ENCODE measurements around the gene PLEKHB2.
"Not testable (repeated sequence)": the region's sequence is repeated elsewhere in the genome, so short reads cannot be mapped to it uniquely, and the experiment has no call there.

Gene PLEKHB2

DNA sequence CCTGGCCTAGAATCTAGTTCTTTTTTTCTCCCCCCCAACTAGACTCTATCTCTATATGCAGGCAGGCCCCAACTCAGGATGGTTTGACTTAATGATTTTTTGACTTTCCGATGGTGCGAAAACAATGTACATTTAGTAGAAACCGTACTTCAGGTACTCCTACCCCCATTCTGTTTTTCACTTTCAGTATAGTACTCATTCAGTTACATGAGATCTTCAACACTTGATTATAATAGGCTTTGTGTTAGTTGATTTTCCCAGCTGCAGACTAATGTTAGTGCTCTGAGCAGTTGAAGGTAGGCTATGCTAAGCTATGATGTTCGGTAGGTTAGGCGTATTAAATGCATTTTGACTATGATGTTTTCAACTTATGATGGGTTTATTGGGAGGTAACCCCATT lies 37.7 kb downstream of the PLEKHB2 start:
- in situ Hi-C loops (cut with HindIII; ENCODE audit: low sequenced_read_pairs), result no loop called here

DNA sequence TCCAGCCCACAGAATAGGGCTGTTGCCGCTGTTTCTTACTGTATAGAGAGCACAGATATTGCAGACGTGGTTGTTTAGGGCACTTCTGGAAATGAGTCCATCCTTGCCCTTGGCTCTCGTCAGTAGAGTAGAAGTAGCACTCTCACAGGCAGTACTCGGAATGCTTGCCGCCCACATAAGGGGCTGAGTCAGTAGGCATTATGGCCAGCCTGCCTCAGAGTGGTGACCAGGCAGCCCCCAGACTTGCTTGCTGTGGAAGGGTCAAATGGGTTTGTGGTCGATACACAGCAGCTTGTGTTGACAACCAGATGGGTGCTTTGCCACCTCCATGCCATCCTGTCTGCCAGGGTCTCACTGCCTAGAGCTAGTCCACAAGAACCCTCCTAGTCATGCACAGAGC lies 38.7 kb downstream of the PLEKHB2 start:
- in situ Hi-C loops (cut with HindIII; ENCODE audit: low sequenced_read_pairs), result no loop called here

DNA sequence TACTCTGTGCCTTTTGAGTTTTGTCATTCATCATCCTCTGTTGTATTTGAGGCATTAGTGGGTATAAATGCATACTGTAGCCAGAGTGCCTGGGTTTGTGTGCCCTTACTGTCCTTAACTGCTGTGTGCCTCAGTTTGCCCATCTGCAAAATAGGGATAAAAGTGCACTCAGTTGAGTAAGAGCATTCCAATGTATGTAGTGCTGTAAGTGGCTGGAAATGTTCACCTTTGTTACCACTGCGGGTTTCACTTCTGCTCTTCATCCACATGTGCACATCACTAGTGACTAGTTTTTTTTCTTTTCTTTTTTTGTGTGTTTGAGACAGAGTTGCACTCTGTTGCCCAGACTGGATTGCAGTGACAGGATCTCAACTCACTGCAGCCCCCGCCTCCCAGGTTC lies 39.9 kb downstream of the PLEKHB2 start:
- in situ Hi-C loops (cut with HindIII; ENCODE audit: low sequenced_read_pairs), result no loop called here

DNA sequence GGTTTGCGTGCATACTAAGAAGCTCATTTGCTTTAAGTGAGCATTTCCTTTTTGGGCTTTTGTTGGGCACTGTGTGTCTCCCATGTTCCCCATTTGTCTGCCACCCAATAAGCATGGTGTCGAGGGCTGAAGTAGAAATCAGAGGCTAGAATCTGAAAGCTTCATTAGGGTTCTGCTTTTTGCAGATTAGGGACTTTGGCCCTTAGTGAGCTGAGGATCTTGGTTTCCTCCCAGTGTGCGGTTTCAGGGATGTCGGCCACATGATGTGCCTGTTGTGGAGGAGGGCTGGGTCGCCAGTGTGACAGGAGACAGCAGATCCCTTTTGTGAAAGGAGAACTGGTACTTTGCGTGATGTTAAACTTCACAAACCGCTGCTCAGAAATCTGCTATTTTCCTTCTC lies 41.1 kb downstream of the PLEKHB2 start:
- in situ Hi-C loops (cut with HindIII; ENCODE audit: low sequenced_read_pairs), result no loop called here

GRCh38 chr2:131146749-131147148 lies 41.6 kb downstream of the PLEKHB2 start:
- in situ Hi-C loops (cut with HindIII; ENCODE audit: low sequenced_read_pairs), result no loop called here

DNA sequence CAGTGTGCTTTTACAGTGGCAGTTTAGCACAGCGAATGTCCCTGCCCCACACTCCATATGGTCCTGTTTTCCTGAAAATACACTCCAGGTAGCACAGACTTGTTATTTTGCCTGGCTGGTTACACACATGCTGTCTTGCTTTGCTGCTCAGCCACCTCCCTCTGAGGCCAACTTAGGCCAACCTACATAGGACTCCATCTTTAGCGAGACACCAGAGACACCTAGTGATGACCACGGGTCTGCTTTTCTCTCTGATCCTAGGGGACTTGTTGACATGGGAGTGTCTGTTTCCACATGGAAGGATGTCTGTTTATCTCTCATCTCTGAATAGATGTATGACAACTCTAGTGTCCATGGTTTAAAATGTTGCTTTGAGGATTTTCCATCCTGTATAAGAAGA lies 43.3 kb downstream of the PLEKHB2 start:
- in situ Hi-C loops (cut with HindIII; ENCODE audit: low sequenced_read_pairs), result no loop called here

GRCh38 chr2:131150109-131150508 lies 45.0 kb downstream of the PLEKHB2 start:
- in situ Hi-C loops (cut with HindIII; ENCODE audit: low sequenced_read_pairs), result not testable (repeated sequence)

DNA sequence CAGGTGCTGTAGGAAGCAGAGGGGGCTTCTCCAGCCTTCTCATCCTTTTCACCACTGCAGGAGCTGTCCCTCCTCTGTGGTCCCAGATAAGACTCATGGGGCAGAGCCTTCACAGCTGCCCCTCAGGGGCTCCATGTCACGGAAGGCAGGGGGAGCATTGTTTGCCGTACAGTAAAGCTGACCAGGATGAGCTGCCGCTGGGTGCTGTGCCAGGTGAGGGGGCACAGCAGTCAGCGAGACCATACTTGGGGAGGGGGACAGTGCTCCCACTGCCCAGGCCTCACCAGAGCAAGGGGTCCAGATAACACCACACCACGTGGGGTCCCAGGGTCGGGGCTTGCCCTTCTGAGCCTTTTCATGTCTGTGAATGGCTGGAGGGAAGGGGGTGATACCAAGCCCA lies 46.3 kb downstream of the PLEKHB2 start:
- in situ Hi-C loops (cut with HindIII; ENCODE audit: low sequenced_read_pairs), result no loop called here

DNA sequence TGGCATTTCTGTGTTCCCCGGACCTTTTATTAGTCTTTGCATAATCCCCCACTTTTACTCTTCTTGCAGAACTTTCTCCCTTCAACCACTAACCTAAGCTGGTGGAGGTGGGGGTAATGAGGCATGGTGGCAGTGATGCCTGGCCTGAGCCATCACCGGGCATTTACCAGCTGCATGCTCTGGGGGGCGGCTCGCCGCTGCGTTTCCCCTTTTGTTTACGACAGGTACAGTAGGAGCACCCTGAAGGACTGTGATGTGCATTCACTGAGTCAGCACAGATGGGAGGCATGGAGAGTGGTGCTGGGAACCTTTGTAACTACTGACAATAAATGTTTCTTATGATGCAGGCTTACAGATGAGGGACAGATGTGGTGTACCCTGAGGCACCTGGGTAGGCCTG lies 46.9 kb downstream of the PLEKHB2 start:
- in situ Hi-C loops (cut with HindIII; ENCODE audit: low sequenced_read_pairs), result no loop called here

GRCh38 chr2:131153529-131153928 lies 48.4 kb downstream of the PLEKHB2 start:
- in situ Hi-C loops (cut with HindIII; ENCODE audit: low sequenced_read_pairs), result no loop called here

- in situ Hi-C loops (cut with HindIII; ENCODE audit: low sequenced_read_pairs), result no loop called here
These were observed 49.0 kb downstream of the PLEKHB2 start for GRCh38 chr2:131154071-131154531.

DNA sequence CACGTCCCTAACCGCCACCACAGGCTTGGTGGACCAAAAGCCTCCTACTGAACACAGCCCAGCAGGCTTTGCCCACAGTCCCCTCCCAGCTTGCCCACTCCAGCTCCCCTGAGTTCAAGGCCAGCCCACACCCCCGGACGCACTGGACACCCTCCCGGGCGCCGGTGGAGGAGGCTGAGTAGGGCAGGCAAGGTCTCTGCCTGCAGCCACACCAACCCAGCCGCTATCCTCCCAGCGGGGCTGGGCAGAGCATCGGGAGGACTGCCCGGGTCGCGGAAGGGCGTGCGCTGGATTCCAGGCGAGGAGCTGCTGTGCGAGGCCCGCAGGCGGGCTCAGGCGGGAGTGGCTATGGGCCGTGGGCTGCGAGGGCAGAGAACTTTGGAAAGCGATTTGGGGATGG lies 49.5 kb downstream of the PLEKHB2 start:
- in situ Hi-C loops (cut with HindIII; ENCODE audit: low sequenced_read_pairs), result no loop called here

GRCh38 chr2:131155208-131155855 lies 50.2 kb downstream of the PLEKHB2 start:
- in situ Hi-C loops (cut with HindIII; ENCODE audit: low sequenced_read_pairs), result no loop called here

DNA sequence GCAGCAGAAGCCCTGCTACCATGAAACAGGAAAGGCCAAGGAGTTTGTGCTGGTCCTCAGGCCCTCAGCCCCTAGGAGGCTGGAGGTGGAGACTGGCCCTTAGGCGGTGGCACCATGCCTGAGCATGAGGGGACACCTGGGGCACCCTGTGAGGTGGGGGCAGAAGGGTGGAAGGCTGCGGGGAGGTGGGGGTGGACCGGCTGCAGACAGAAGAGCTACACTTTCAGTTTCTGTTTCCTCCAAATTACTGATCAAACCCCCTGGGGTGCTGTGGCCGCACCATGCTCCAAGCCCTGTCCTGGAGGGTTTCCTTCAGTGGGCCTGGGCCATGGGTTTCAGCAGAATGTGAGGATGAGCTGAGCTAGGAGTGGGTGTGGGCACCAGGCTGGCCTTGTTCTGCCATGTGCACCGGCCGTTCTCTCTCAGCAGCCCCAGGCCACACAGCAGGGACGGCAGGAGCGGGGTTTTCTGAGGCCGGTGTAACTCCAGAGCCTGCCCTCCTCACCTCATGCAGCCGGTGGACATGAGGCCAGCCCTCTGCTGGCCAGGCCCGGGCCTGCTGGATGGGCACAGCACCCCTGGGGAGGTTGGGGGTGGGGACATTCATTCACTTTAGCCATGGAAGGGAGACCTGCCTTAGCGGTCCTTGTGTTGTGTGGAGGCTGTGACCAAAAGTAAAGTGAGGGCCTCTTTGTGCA lies 51.5 kb downstream of the PLEKHB2 start:
- in situ Hi-C loops (cut with HindIII; ENCODE audit: low sequenced_read_pairs), result no loop called here

GRCh38 chr2:131165562-131165961 lies 60.4 kb downstream of the PLEKHB2 start:
- in situ Hi-C loops (cut with HindIII; ENCODE audit: low sequenced_read_pairs), result not testable (repeated sequence)

GRCh38 chr2:131168538-131168937 lies 63.4 kb downstream of the PLEKHB2 start:
- in situ Hi-C loops (cut with HindIII; ENCODE audit: low sequenced_read_pairs), result no loop called here

GRCh38 chr2:131178050-131178449 lies 72.9 kb downstream of the PLEKHB2 start:
- in situ Hi-C loops (cut with HindIII; ENCODE audit: low sequenced_read_pairs), result not testable (repeated sequence)

DNA sequence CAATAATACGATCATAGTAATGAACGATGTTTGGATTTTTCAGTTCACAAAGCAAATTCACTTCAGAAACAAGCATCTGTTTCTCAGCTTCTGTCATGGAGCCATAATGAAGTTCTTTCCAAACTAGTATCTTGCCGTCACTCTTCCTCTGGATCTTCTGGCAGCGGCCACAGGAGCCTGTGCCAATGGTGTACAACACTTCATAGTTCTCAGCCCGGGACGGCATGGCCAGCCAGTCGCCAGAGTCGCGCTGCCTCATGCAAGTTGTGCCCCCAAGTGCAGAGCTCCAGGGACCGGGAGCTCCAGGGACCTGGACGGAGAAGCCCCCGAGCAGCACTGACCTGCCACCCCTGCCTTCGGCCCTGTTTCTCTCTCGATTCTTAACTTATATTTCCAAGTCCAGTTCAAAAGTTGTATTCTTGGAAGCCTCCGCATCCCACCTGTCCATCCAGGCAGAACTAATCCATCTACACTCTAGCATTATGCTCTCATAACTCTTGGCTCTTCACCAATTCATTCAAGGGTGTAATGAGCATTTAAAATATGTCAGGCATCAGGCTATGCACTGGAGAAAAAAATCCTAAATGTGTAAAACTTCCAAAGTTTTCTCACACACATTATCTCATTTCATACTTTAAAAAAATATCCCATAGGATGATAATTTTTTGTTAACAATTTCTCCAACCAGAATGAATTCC lies 73.7 kb downstream of the PLEKHB2 start:
- in situ Hi-C loops (cut with HindIII; ENCODE audit: low sequenced_read_pairs), result not testable (repeated sequence)

- in situ Hi-C loops (cut with HindIII; ENCODE audit: low sequenced_read_pairs), result not testable (repeated sequence)
These were observed 76.3 kb downstream of the PLEKHB2 start for GRCh38 chr2:131181451-131181850.

GRCh38 chr2:131193421-131193820 lies 88.3 kb downstream of the PLEKHB2 start:
- in situ Hi-C loops (cut with HindIII; ENCODE audit: low sequenced_read_pairs), result not testable (repeated sequence)

GRCh38 chr2:131196186-131196585 lies 91.0 kb downstream of the PLEKHB2 start:
- in situ Hi-C loops (cut with HindIII; ENCODE audit: low sequenced_read_pairs), result not testable (repeated sequence)
